Upper lobe of left lung (tissue), 6 donors: ENCODE data around the gene TTPAL. TPM values are rescaled to one million over a fixed set of nuclear protein-coding genes. Genes with fewer than 3 reads are reported as not detected.

ENCODE experiments used
- ATAC-seq, 2 donors: fragments of 200-7000 bp; cut with Tn5 transposase; one replicate each; pipeline ENCODE4 v1.9.1; 2022; ENCODE audit warnings: mild to moderate bottlenecking in 2 of 2, moderate library complexity in 2 of 2; ENCODE audit not compliant: low FRiP score in 2 of 2
- DNase-seq, 2 donors: peaks; one replicate each; pipeline ENCODE4 v3.0.0-alpha.2; 2019 to 2020
- H3K27ac ChIP-seq, 4 donors: fragments of 200-600 bp; sonication (generic); one replicate each; pipeline ENCODE4 v1.5.1; 2016 to 2019
- H3K27me3 ChIP-seq, 4 donors: fragments of 200-600 bp; sonication (generic); one replicate each; pipeline ENCODE4 v1.5.1; 2017 to 2019
- H3K36me3 ChIP-seq, 4 donors: fragments of 200-600 bp; sonication (generic); one replicate each; pipeline ENCODE4 v1.5.1; 2016 to 2019
- H3K4me1 ChIP-seq, 4 donors: fragments of 200-600 bp; sonication (generic); one replicate each; pipeline ENCODE4 v1.5.1; 2018 to 2019
- H3K4me3 ChIP-seq, 4 donors: fragments of 200-600 bp; sonication (generic); one replicate each; pipeline ENCODE4 v1.5.1; 2017 to 2019; ENCODE audit warnings: mild to moderate bottlenecking in 2 of 4, moderate library complexity in 1 of 4
- H3K9me3 ChIP-seq, 4 donors: fragments of 200-600 bp; sonication (generic); one replicate each; pipeline ENCODE4 v1.5.1; 2018 to 2019
- CTCF ChIP-seq, 6 experiments: fragments of 450-650 bp in 4 of 6; fragments of 200-600 bp in 2 of 6; sonication (generic) in 2 of 6; IDR thresholded peaks; one replicate each; pipeline ENCODE4 v1.5.1; 2016 to 2019; ENCODE audit warnings: antibody characterized with exemption in 6 of 6
- EP300 ChIP-seq, 4 donors: sonication (generic); formaldehyde crosslinking; IDR thresholded peaks; one replicate each; pipeline ENCODE4 v1.5.1; 2017; ENCODE audit warnings: antibody characterized with exemption in 4 of 4, control low read depth in 2 of 4
- POLR2A ChIP-seq, 4 donors: fragments of 450-650 bp; IDR thresholded peaks; one replicate each; pipeline ENCODE4 v1.5.1; 2016 to 2017; ENCODE audit warnings: antibody characterized with exemption in 4 of 4, mild to moderate bottlenecking in 2 of 4
- POLR2AphosphoS5 ChIP-seq, 2 donors: sonication (generic); formaldehyde crosslinking; IDR thresholded peaks; one replicate each; pipeline ENCODE4 v1.5.1; 2017; ENCODE audit warnings: antibody characterized with exemption in 2 of 2
- WGBS, 2 donors: methylation state at CpG; one replicate each; pipeline ENCODE4 v1.1.5; 2017 to 2018; 5-methylcytosine and 5-hydroxymethylcytosine counted together
- total RNA-seq, 6 donors: library from RNA; depleted of rRNA in 4 of 6; stranded (reverse); fragments of >200 nt in 4 of 6; gene quantifications; one replicate each; pipeline versions ENCODE4 v1.1.0 to v1.2.1, GENCODE V29; 2016 to 2021
- donor health status: DM: no; HTN: no; CAD: no; lungs with moderate emphysema.
- donor health status: DM: no; HTN: yes; CAD: no; lungs with severe emphysema.

The TTPAL gene
- total RNA-seq, 6 donors from 2014 or later: 9.4 to 12.2 (median 10.2) TPM

- Histone ChIP-seq H3K36me3 (no peaks in the 10 kb centered on the region), H3K9me3 (no peaks in the 10 kb centered on the region), H3K4me3 (peak within 1 kb of the TSS; percentile 62 to 93 (median 82)), H3K27ac (peak within 1 kb of the TSS; percentile 95 to 100 (median 100)), H3K4me1 (peaks cover 29 to 48% (median 41%) of the 10 kb centered on the region in 4 donors), H3K27me3 (no peaks in the 10 kb centered on the region)
- TF ChIP-seq CTCF (IDR thresholded peaks at IDR 0.05): peak in 3 of 6 experiments; percentile 14 to 22 (median 16)
- peak in 3 of 4 donors; percentile 79 to 95 (median 89) for TF ChIP-seq POLR2A (IDR thresholded peaks at IDR 0.05)
- TF ChIP-seq POLR2AphosphoS5 (IDR thresholded peaks at IDR 0.05): peak; percentile 94 to 97
- TF ChIP-seq EP300 (IDR thresholded peaks at IDR 0.05): peak in 2 of 4 donors; percentile 5 to 75
- ATAC-seq: peak; percentile 99 to 100
- WGBS, 2 donors: 0 to 1% methylated on average over 7 to 28 of the region's 49 CpGs
- peak; percentile 97 to 100 for DNase-seq
Observed at GRCh38 chr20:44521484-44522481, 46.1 kb downstream of the TTPAL start, which contains the start of gene SERINC3. SERINC3 (minus strand) TSS chr20:44522070; CDS start chr20:44521951, 119 bp downstream.

GRCh38 chr20:44522841-44523240, 47.2 kb downstream of the TTPAL start:
- no peak for DNase-seq
- H3K4me3 ChIP-seq: no peak overlapping the region
- no peaks in the 10 kb centered on the region for H3K27me3 ChIP-seq
- H3K36me3 ChIP-seq: no peaks in the 10 kb centered on the region
- H3K27ac ChIP-seq: peak overlapping the region; percentile 95 to 100 (median 100)
- ATAC-seq: no peak
- H3K9me3 ChIP-seq: no peaks in the 10 kb centered on the region
- 76 to 83% methylated on average over 1 of the region's 1 CpG for WGBS, 2 donors
- peaks cover 26 to 38% (median 32%) of the 10 kb centered on the region in 4 donors for H3K4me1 ChIP-seq
- TF ChIP-seq EP300 (IDR thresholded peaks at IDR 0.05) (no peak), CTCF (IDR thresholded peaks at IDR 0.05) (no peak), POLR2A (IDR thresholded peaks at IDR 0.05) (no peak), POLR2AphosphoS5 (IDR thresholded peaks at IDR 0.05) (no peak)

- no peak for TF ChIP-seq CTCF (IDR thresholded peaks at IDR 0.05)
- no peak for TF ChIP-seq POLR2AphosphoS5 (IDR thresholded peaks at IDR 0.05)
- no peak for TF ChIP-seq POLR2A (IDR thresholded peaks at IDR 0.05)
- no peak for TF ChIP-seq EP300 (IDR thresholded peaks at IDR 0.05)
- 37 to 58% methylated on average over 4 of the region's 4 CpGs for WGBS, 2 donors
- Histone ChIP-seq H3K4me3 (no peak overlapping the region), H3K27ac (no peak overlapping the region), H3K36me3 (no peaks in the 10 kb centered on the region), H3K4me1 (peaks cover 25 to 31% (median 28%) of the 10 kb centered on the region in 4 donors), H3K27me3 (no peaks in the 10 kb centered on the region), H3K9me3 (no peaks in the 10 kb centered on the region)
- ATAC-seq: no peak
- no peak for DNase-seq
Observed at GRCh38 chr20:44523746-44524145, 48.1 kb downstream of the TTPAL start.

GRCh38 chr20:44526129-44526528, 50.5 kb downstream of the TTPAL start:
- no peak overlapping the region for H3K27ac ChIP-seq
- H3K4me1 ChIP-seq: peaks cover 5 to 9% (median 6%) of the 10 kb centered on the region in 4 donors
- WGBS, 2 donors: 75 to 77% methylated on average over 6 of the region's 6 CpGs
- H3K36me3 ChIP-seq: no peaks in the 10 kb centered on the region
- DNase-seq (no peak), ATAC-seq (no peak)
- TF ChIP-seq POLR2AphosphoS5 (IDR thresholded peaks at IDR 0.05): no peak
- TF ChIP-seq CTCF (IDR thresholded peaks at IDR 0.05): no peak
- no peak for TF ChIP-seq EP300 (IDR thresholded peaks at IDR 0.05)
- TF ChIP-seq POLR2A (IDR thresholded peaks at IDR 0.05): no peak
- H3K4me3 ChIP-seq: no peak overlapping the region
- no peaks in the 10 kb centered on the region for H3K9me3 ChIP-seq
- no peaks in the 10 kb centered on the region for H3K27me3 ChIP-seq
